T-helper 1 cell treated with Interleukin-12 subunit alpha and Interleukin-12 subunit beta and Interleukin-4 antibody, amounts not matched to agents 30 μg/mL and 1 μg/mL, for 36 hours (primary cell): ENCODE measurements around the gene MYLK2.

Experiments
- H3K27ac Mint-ChIP-seq: one replicate; pipeline ENCODE4 v1.8.0; 2021; ENCODE audit warnings: mild to moderate bottlenecking, mixed read lengths
- H3K27me3 Mint-ChIP-seq: one replicate; pipeline ENCODE4 v1.8.0; 2021; ENCODE audit warnings: low read depth, mixed read lengths
- H3K36me3 Mint-ChIP-seq: one replicate; pipeline ENCODE4 v1.8.0; 2021; ENCODE audit warnings: low read depth, mixed read lengths
- H3K4me1 Mint-ChIP-seq: one replicate; pipeline ENCODE4 v1.8.0; 2021; ENCODE audit warnings: low read depth, mixed read lengths
- H3K4me3 Mint-ChIP-seq: one replicate; pipeline ENCODE4 v1.8.0; 2021; ENCODE audit warnings: mild to moderate bottlenecking, moderate library complexity, mixed read lengths
- H3K9me3 Mint-ChIP-seq: one replicate; pipeline ENCODE4 v1.8.0; 2021; ENCODE audit warnings: mixed read lengths

MYLK2 gene

DNA sequence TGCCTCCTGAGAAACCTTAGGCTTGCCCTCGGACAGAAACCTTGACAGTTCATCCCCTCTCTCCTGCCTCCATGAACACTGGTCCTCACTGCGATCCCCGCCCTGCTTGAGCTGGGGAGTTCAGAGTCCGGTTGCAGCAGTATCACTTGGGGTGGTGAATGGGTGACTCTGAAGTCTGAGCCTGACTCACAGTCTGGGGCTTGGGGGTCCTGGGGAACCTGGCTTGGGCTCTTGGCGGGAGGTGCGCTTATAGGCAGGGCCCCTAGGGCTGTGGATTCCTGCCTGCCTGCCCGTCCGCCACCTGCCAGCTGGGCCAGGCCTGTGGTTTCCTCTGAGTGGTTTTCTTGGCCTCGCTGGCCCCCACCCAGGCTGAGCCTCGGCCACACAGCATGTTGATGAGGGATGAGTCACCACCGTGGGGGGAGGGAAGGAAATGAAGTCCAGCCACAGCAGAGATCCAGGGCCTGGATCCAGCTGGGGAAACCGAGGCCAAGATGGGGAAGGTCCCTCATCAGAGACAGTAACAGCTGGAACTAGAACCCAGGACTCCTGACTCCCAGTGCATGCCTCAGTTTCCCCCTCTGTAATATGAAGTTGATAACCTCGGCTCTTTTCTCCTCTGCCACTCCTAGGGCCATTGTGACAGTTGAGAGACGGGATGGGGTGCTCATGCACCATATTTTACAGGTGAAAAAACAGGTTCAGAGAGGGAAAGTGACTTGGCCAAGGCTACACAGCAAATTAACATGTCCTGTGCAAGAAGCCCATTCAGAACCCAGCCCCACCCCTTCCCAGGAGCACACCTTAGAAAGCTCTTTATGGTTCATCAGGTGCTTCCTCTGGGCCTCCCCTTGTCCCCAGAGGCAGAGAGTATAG, 17.1 kb downstream of the MYLK2 start:
- Mint-ChIP-seq H3K4me3 (no peak overlapping the region), H3K9me3 (no peaks in the 10 kb centered on the region), H3K36me3 (no peaks in the 10 kb centered on the region), H3K27me3 (no peaks in the 10 kb centered on the region), H3K4me1 (peaks cover 10% of the 10 kb centered on the region), H3K27ac (no peak overlapping the region)

- Mint-ChIP-seq H3K4me3 (no peak overlapping the region), H3K27me3 (no peaks in the 10 kb centered on the region), H3K27ac (no peak overlapping the region), H3K4me1 (peaks cover 10% of the 10 kb centered on the region), H3K36me3 (no peaks in the 10 kb centered on the region), H3K9me3 (no peaks in the 10 kb centered on the region)
Observed at GRCh38 chr20:31836853-31837608, 17.9 kb downstream of the MYLK2 start.

DNA sequence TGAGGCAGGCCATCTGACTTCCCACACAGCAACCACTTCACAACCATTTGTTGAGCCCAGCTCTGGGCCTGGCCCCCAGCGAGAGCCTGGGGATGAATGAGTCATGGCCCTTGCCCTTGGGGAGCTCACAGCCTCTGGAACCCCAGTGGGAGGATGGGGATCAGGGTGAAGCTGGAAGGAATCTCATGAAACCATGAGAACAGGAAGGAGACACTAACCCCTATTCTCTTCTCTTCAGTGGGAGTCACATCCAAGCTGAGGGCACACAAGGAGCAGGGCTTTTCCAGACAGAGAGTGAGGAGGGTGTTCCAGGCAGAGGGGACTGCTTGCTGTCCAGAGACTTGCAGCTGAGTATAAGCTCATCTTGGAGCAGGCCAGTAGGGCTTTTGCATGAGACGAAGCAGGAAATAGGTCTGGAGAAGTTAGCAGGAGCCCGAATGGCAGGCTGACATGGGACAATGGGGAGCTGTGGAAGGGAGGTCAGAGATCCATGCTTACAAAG, 18.8 kb downstream of the MYLK2 start:
- Mint-ChIP-seq H3K4me3 (no peak overlapping the region), H3K27ac (no peak overlapping the region), H3K27me3 (no peaks in the 10 kb centered on the region), H3K9me3 (no peaks in the 10 kb centered on the region), H3K36me3 (no peaks in the 10 kb centered on the region), H3K4me1 (peaks cover 10% of the 10 kb centered on the region)

- no peak overlapping the region for H3K4me3 Mint-ChIP-seq
- no peaks in the 10 kb centered on the region for H3K9me3 Mint-ChIP-seq
- H3K36me3 Mint-ChIP-seq, result no peaks in the 10 kb centered on the region
- no peak overlapping the region for H3K27ac Mint-ChIP-seq
- no peaks in the 10 kb centered on the region for H3K27me3 Mint-ChIP-seq
- H3K4me1 Mint-ChIP-seq, result peaks cover 10% of the 10 kb centered on the region
Observed at GRCh38 chr20:31838646-31839292, 19.6 kb downstream of the MYLK2 start.

- Mint-ChIP-seq H3K27me3 (no peaks in the 10 kb centered on the region), H3K4me1 (peaks cover 10% of the 10 kb centered on the region), H3K9me3 (no peaks in the 10 kb centered on the region), H3K27ac (no peak overlapping the region), H3K36me3 (no peaks in the 10 kb centered on the region), H3K4me3 (no peak overlapping the region)
Observed at GRCh38 chr20:31839782-31840487, 20.8 kb downstream of the MYLK2 start.

- no peaks in the 10 kb centered on the region for H3K27me3 Mint-ChIP-seq
- H3K4me3 Mint-ChIP-seq, result no peak overlapping the region
- no peak overlapping the region for H3K27ac Mint-ChIP-seq
- no peaks in the 10 kb centered on the region for H3K9me3 Mint-ChIP-seq
- no peaks in the 10 kb centered on the region for H3K36me3 Mint-ChIP-seq
- peaks cover 3% of the 10 kb centered on the region for H3K4me1 Mint-ChIP-seq
Observed at GRCh38 chr20:31840906-31841816, 22.0 kb downstream of the MYLK2 start.

GRCh38 chr20:31841928-31842327, 22.8 kb downstream of the MYLK2 start:
- no peaks in the 10 kb centered on the region for H3K27me3 Mint-ChIP-seq
- H3K36me3 Mint-ChIP-seq, result no peaks in the 10 kb centered on the region
- H3K4me3 Mint-ChIP-seq, result no peak overlapping the region
- H3K9me3 Mint-ChIP-seq, result no peaks in the 10 kb centered on the region
- no peaks in the 10 kb centered on the region for H3K4me1 Mint-ChIP-seq
- no peak overlapping the region for H3K27ac Mint-ChIP-seq

GRCh38 chr20:31842471-31843157, 23.5 kb downstream of the MYLK2 start:
- no peaks in the 10 kb centered on the region for H3K9me3 Mint-ChIP-seq
- no peak overlapping the region for H3K27ac Mint-ChIP-seq
- no peaks in the 10 kb centered on the region for H3K27me3 Mint-ChIP-seq
- no peaks in the 10 kb centered on the region for H3K4me1 Mint-ChIP-seq
- no peaks in the 10 kb centered on the region for H3K36me3 Mint-ChIP-seq
- H3K4me3 Mint-ChIP-seq, result no peak overlapping the region

DNA sequence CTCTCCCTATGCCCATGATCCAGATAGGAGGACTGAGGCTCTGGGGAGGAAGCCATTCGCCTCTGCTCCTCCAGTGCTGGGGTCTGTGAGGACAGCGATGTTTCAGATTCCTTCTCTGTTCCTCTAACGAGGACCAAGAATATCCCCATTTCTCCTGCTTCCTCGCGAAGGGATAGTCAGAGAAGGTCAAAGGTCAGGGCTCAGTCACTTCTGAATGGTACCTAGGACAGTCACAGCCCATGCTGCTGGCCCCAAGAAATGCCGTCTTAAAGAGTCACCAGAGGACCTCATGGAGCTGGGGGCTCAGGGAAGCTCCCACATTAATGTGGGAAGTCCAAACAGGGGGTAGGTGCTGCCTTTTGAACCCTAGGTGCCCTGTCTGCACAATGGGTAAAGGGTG, 24.1 kb downstream of the MYLK2 start:
- H3K4me1 Mint-ChIP-seq, result no peaks in the 10 kb centered on the region
- no peaks in the 10 kb centered on the region for H3K27me3 Mint-ChIP-seq
- H3K27ac Mint-ChIP-seq, result no peak overlapping the region

GRCh38 chr20:31843881-31844280, 24.7 kb downstream of the MYLK2 start:
- H3K36me3 Mint-ChIP-seq, result no peaks in the 10 kb centered on the region
- H3K9me3 Mint-ChIP-seq, result no peaks in the 10 kb centered on the region
- no peaks in the 10 kb centered on the region for H3K4me1 Mint-ChIP-seq
- H3K27me3 Mint-ChIP-seq, result no peaks in the 10 kb centered on the region
- no peak overlapping the region for H3K27ac Mint-ChIP-seq
- no peak overlapping the region for H3K4me3 Mint-ChIP-seq

More for the DNA sequence above, 24.1 kb downstream of the MYLK2 start:
- H3K4me3 Mint-ChIP-seq, result no peak overlapping the region
- H3K9me3 Mint-ChIP-seq, result no peaks in the 10 kb centered on the region
- no peaks in the 10 kb centered on the region for H3K36me3 Mint-ChIP-seq

DNA sequence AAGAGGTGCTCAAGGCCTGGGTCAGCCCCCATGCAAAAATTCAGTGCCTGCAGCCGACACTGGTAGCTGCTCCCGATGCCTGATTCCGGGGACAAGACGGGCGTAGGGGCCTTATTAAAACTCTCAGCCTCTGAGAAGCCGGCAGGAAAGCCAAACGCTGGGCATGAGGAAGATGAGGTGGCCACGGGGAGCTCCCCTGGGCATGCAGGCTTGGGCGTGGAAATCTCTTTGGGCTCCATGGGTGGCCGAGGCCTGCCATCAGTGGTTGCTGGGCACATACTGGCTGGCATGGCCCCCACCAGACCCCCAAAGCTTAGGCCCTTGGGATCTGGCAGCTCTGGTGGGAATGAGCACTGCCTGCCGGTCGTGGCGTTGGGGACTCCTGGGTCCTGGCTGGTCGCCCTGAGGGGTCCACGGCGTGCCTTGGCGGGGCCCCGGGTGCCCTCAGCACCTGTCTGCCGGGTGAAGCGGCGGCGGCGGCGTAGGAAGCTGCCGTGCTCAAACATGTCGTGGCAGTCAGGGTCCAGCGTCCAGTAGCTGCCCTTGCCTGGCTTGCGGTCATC, 25.7 kb downstream of the MYLK2 start:
- Mint-ChIP-seq H3K27me3 (no peaks in the 10 kb centered on the region), H3K27ac (no peak overlapping the region), H3K36me3 (no peaks in the 10 kb centered on the region), H3K4me3 (no peak overlapping the region), H3K4me1 (no peaks in the 10 kb centered on the region), H3K9me3 (no peaks in the 10 kb centered on the region)

DNA sequence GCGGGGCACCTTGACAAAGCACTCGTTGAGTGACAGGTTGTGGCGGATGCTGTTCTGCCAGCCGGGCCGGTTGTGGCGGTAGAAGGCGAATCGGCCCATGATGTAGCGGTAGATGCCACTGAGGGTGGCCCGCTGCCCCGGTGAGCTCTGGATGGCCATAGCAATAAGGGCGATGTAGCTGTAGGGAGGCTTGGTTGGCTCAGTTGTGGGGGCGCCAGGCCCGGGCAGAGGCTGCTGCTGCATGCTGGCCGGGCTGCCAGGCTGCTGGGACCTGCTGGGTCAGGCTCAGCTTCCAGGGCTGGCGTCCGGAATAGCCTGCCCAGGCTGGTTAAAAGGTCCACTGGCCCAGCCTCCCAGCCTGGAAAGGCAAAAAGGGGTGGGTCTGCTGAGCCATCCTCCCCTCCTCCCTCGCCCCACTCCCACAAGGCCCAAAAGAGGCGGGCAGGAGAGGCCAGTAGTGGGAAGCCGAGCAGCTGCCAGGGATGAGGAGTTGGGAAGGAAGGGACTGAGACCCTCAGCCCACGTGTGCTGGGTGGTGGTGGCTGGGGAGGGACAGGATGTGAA, 26.2 kb downstream of the MYLK2 start, which contains the start of gene FOXS1:
Gene FOXS1, minus strand, starts transcription at position 305 of the 564 bp plus-strand sequence. Its CDS starts 62 bp downstream, at position 243.
- Mint-ChIP-seq H3K9me3 (no peaks in the 10 kb centered on the region), H3K27ac (no peak within 1 kb of the TSS), H3K27me3 (no peaks in the 10 kb centered on the region), H3K36me3 (no peaks in the 10 kb centered on the region), H3K4me3 (no peak within 1 kb of the TSS), H3K4me1 (no peaks in the 10 kb centered on the region)
